ENCODE data around the gene INO80E.

DNA sequence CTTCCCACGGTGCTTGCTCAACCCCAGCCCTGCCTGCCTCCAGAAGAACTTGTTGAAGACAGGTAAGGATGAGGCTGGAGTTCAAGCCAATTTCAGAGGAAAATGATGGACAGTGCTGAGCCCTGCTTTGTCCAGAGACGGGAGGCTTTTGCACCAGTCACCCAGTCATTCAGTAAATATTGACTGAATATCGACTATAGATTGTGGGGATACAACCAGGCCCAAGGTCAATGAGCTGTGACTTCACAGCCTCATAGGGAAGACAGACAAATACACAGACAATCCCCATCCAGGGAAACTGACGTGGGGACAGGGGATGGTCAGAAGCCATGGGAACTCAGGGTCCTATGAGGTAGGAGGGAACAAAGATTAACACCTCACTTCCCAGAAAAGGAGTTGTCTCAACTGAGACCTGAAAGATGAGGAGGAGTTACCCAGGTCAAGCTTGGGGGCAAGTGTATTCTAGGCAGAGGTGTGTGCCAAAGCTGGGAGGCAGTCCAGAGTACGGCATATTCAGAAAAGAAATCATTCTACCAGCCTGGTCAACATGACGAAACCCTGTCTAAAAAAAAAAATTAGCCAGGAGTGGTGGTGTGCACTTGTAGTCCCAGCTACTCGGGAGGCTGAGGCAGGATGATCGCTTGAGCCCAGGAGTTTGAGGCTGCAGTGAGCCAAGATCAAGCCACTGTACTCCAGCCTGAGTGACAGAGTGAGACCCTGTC is 20.7 kb downstream of the INO80E start:
- TF ChIP-seq, protein P1, sequence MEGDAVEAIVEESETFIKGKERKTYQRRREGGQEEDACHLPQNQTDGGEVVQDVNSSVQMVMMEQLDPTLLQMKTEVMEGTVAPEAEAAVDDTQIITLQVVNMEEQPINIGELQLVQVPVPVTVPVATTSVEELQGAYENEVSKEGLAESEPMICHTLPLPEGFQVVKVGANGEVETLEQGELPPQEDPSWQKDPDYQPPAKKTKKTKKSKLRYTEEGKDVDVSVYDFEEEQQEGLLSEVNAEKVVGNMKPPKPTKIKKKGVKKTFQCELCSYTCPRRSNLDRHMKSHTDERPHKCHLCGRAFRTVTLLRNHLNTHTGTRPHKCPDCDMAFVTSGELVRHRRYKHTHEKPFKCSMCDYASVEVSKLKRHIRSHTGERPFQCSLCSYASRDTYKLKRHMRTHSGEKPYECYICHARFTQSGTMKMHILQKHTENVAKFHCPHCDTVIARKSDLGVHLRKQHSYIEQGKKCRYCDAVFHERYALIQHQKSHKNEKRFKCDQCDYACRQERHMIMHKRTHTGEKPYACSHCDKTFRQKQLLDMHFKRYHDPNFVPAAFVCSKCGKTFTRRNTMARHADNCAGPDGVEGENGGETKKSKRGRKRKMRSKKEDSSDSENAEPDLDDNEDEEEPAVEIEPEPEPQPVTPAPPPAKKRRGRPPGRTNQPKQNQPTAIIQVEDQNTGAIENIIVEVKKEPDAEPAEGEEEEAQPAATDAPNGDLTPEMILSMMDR (IDR thresholded peaks at IDR 0.05): no peak
- no peak for TF ChIP-seq POLR2A (IDR thresholded peaks at IDR 0.05)

Data from ovary (tissue), 3 donors.